GM12878 (cell line): ENCODE measurements around the gene PLXNA4. TPM values are rescaled to one million over a fixed set of nuclear protein-coding genes. Genes with fewer than 3 reads are reported as not detected.

ENCODE experiments used
- ATAC-seq: fragments of 200-7000 bp; cut with Tn5 transposase; 3 replicates; pipeline ENCODE4 v1.9.1; 2020; ENCODE audit warnings: mild to moderate bottlenecking, moderate library complexity
- BruUV-seq: library from RNA; stranded (reverse); fragments of 400-500 nt; replicated peaks from 2 replicates; lab custom pipeline; 2021; lab: Mats Ljungman, UMichigan
- CTCF ChIA-PET: fragments of 300-600 bp; sonication (Branson Sonifier 250); formaldehyde crosslinking; extraction: SDS; loops from one replicate; lab custom pipeline; 2021; ENCODE audit warnings: inconsistent platforms; lab: Yijun Ruan, JAX
- POLR2A ChIA-PET: fragments of 350-600 bp; formaldehyde crosslinking; extraction: SDS; loops from one replicate; lab custom pipeline; 2021; ENCODE audit warnings: inconsistent platforms; lab: Charles Lee
- RAD21 ChIA-PET: fragments of 300-600 bp; sonication (Branson Sonifier 250); formaldehyde crosslinking; loops from one replicate; lab custom pipeline; 2023; ENCODE audit warnings: antibody characterized with exemption; ENCODE audit not compliant: unreplicated experiment; lab: Charles Lee
- SMC1A ChIA-PET: fragments of 300-600 bp; sonication (Branson Sonifier 250); formaldehyde crosslinking; loops from one replicate; lab custom pipeline; 2023; ENCODE audit not compliant: unreplicated experiment, uncharacterized antibody; lab: Charles Lee
- DNase-seq: peaks from one replicate; pipeline ENCODE4 v3.0.0-alpha.2; 2011; ENCODE audit warnings: low read depth, low spot score
- FAIRE-seq: peaks from 3 replicates; lab custom pipeline; 2011; peaks lifted over from hg19 to GRCh38; lab: Jason Lieb, UNC
- H2AFZ ChIP-seq: 2 replicates; pipeline ENCODE4 v1.6.0; 2011; ENCODE audit warnings: low read depth, low read length, control low read depth; ENCODE audit not compliant: control insufficient read depth
- H3K27ac ChIP-seq: 2 replicates; pipeline ENCODE4 v1.5.1; 2011; ENCODE audit warnings: control low read depth; ENCODE audit not compliant: control insufficient read depth, insufficient read depth
- H3K27me3 ChIP-seq, 2 experiments: replicated peaks in 1 of 2; 2 replicates each; pipeline versions ENCODE4 v1.6.0 to v1.6.1; 2011; ENCODE audit warnings: low read length in 1 of 2; ENCODE audit not compliant: control insufficient read depth in 2 of 2, insufficient read depth in 2 of 2
- H3K36me3 ChIP-seq, 2 experiments: 2 replicates each; pipeline ENCODE4 v1.5.1; 2011; ENCODE audit warnings: low read length in 1 of 2; ENCODE audit not compliant: control insufficient read depth in 2 of 2, insufficient read depth in 2 of 2
- H3K4me1 ChIP-seq: 2 replicates; pipeline ENCODE4 v1.6.1; 2011; ENCODE audit warnings: mild to moderate bottlenecking, low read length, moderate library complexity, mixed read lengths; ENCODE audit not compliant: control insufficient read depth, insufficient read depth
- H3K4me2 ChIP-seq: 2 replicates; pipeline ENCODE4 v1.6.0; 2011; ENCODE audit warnings: control low read depth; ENCODE audit not compliant: control insufficient read depth, insufficient read depth
- H3K4me3 ChIP-seq: fragments of 200-600 bp; sonication (generic); 2 replicates; pipeline ENCODE4 v1.5.1; 2016
- H3K79me2 ChIP-seq: 2 replicates; pipeline ENCODE4 v1.6.0; 2011; ENCODE audit warnings: low read length; ENCODE audit not compliant: control insufficient read depth, insufficient read depth
- H3K9ac ChIP-seq: 2 replicates; pipeline ENCODE4 v1.8.0; 2011; ENCODE audit warnings: low read length, control low read depth, mixed read lengths; ENCODE audit not compliant: control insufficient read depth, insufficient read depth
- H3K9me3 ChIP-seq: replicated peaks from 3 replicates; pipeline ENCODE4 v1.5.1; 2011; ENCODE audit warnings: mild to moderate bottlenecking, low read length; ENCODE audit not compliant: control insufficient read depth, insufficient read depth
- H4K20me1 ChIP-seq: 2 replicates; pipeline ENCODE4 v1.6.0; 2011; ENCODE audit not compliant: control insufficient read depth, insufficient read depth
- BMI1 ChIP-seq: fragments of 450-650 bp; IDR thresholded peaks from 2 replicates; pipeline ENCODE4 v1.6.1; 2016; ENCODE audit warnings: mild to moderate bottlenecking, moderate library complexity, borderline replicate concordance
- FOXM1 ChIP-seq: IDR thresholded peaks from 2 replicates; pipeline ENCODE4 v1.6.1; 2012; ENCODE audit warnings: low read depth, mild to moderate bottlenecking, inconsistent platforms, low read length, moderate library complexity
- NFIC ChIP-seq: IDR thresholded peaks from 2 replicates; pipeline ENCODE4 v1.6.1; 2012; ENCODE audit warnings: low read depth, mild to moderate bottlenecking, inconsistent platforms, low read length, moderate library complexity
- PKNOX1 ChIP-seq: fragments of 450-650 bp; IDR thresholded peaks from 2 replicates; pipeline ENCODE4 v1.6.1; 2016; ENCODE audit warnings: mild to moderate bottlenecking
- TARDBP ChIP-seq: IDR thresholded peaks from 2 replicates; pipeline ENCODE4 v1.6.1; 2016; ENCODE audit warnings: borderline replicate concordance
- ZNF592 ChIP-seq: fragments of 450-650 bp; IDR thresholded peaks from 2 replicates; pipeline ENCODE4 v1.6.1; 2017; ENCODE audit warnings: mild to moderate bottlenecking, moderate library complexity
- WGBS: methylation state at CpG from one replicate; pipeline ENCODE4 v1.1.6; 2016; ENCODE audit warnings: low lambda C conversion rate; ENCODE audit not compliant: insufficient replicate concordance, insufficient coverage; ENCODE audit errors: missing lambda C conversion rate; 5-methylcytosine and 5-hydroxymethylcytosine counted together
- in situ Hi-C: fragments of 300-500 bp; cut with MboI; formaldehyde crosslinking; loops from 9 replicates; pipeline ENCODE4 v1.14.3; 2018; ENCODE audit warnings: mixed read lengths
- intact Hi-C: fragments of 100-400 bp; cut with micrococcal nuclease; formaldehyde crosslinking; loops from one replicate; pipeline ENCODE4 v1.14.2; 2022; ENCODE audit not compliant: unreplicated experiment
- polyA plus RNA-seq, 11 experiments: library from polyadenylated mRNA; depleted of rRNA in 4 of 11; unstranded in 6 of 11; stranded (reverse) in 5 of 11; fragments of >200 nt; fragmentation: Nextera tagmentation in 4 of 11; fragmentation: Illumina TruSeq in 1 of 11; extraction: Ambion mirVana in 4 of 11; extraction: Trizol in 1 of 11; gene quantifications; 1 replicate in 1 of 11; 2 replicates in 10 of 11; pipeline versions ENCODE4 v1.2.1 to v1.2.3, GENCODE V29; 2011 to 2016; ENCODE audit warnings: inconsistent platforms in 2 of 11, missing spikeins in 2 of 11, low read depth in 1 of 11
- total RNA-seq, 4 experiments: library from RNA; depleted of rRNA in 3 of 4; stranded (reverse); fragments of >200 nt in 3 of 4; fragmentation: Illumina TruSeq in 1 of 4; extraction: Trizol in 1 of 4; gene quantifications; 2 replicates each; pipeline versions ENCODE4 v1.2.1 to v1.2.3, GENCODE V29; 2013 to 2021

The PLXNA4 gene
- total and polyA plus RNA-seq, 10 of the 15 experiments (the other 5 are each of a cell fraction or from before 2014, with no cell fraction given), result 0.03 TPM; not detected in 9

GRCh38 chr7:132367004-132367403 lies 209.3 kb downstream of the PLXNA4 start:
- H3K36me3 ChIP-seq, result no peaks in the 10 kb centered on the region
- no peak for TF ChIP-seq TARDBP
- TF ChIP-seq PKNOX1, result no peak
- no peak for TF ChIP-seq NFIC
- no peak for TF ChIP-seq ZNF592
- TF ChIP-seq FOXM1, result no peak
- no peak for TF ChIP-seq BMI1
- TF ChIP-seq, all 136 proteins: peak for 0
- ChIA-PET RAD21 (no interaction called here), SMC1A (no interaction called here), POLR2A (no interaction called here), CTCF (interaction anchor here (1.7 kb wide), 1 partner anchor 49 kb away, joined by 3 read pairs; no protein-coding TSS in a partner anchor)
- in situ Hi-C loops (no loop called here), intact Hi-C loops (no loop called here)
- DNase-seq (no peak), FAIRE-seq (no peak), ATAC-seq (no peak)
- no peaks in the 10 kb centered on the region for H4K20me1 ChIP-seq
- no peak overlapping the region for H3K4me2 ChIP-seq
- no peaks in the 10 kb centered on the region for H3K4me1 ChIP-seq
- H3K79me2 ChIP-seq, result no peaks in the 10 kb centered on the region
- BruUV-seq, result no TSS peak
- H3K27me3 ChIP-seq, result no peaks in the 10 kb centered on the region; a peak in 1 of 4 replicates
- no peak overlapping the region for H3K27ac ChIP-seq
- H3K4me3 ChIP-seq, result no peak overlapping the region
- no peaks in the 10 kb centered on the region for H3K9me3 ChIP-seq
- no peak overlapping the region for H2AFZ ChIP-seq
- no peak overlapping the region for H3K9ac ChIP-seq
- 45% methylated on average over 1 of the region's 1 CpG for WGBS
